H7 (cell line): Measurements from ENCODE around the gene MBTPS1. TPM values are rescaled to one million over a fixed set of nuclear protein-coding genes. Genes with fewer than 3 reads are reported as not detected.

ENCODE experiments used
- DNase-seq: peaks from one replicate; pipeline ENCODE4 v3.0.0; 2012
- H3K27me3 ChIP-seq: 2 replicates; pipeline ENCODE4 v1.6.0; 2011; ENCODE audit warnings: mild to moderate bottlenecking, low read length; ENCODE audit not compliant: control insufficient read depth, insufficient read depth
- H3K36me3 ChIP-seq: replicated peaks from 2 replicates; pipeline ENCODE4 v1.5.1; 2011; ENCODE audit warnings: low read length; ENCODE audit not compliant: control insufficient read depth, insufficient read depth
- H3K4me3 ChIP-seq: 2 replicates; pipeline ENCODE4 v1.5.1; 2011; ENCODE audit warnings: low read depth, mild to moderate bottlenecking, control low read depth, low read length, moderate library complexity; ENCODE audit not compliant: insufficient read depth
- total RNA-seq: library from RNA; depleted of rRNA; stranded (reverse); fragments of >200 nt; shearing (Covaris generic); gene quantifications from 2 replicates; pipeline ENCODE4 v1.2.3, GENCODE V29; 2014; rRNA removed

The MBTPS1 gene
- 32.3 and 34.4 TPM in 2 replicates for total RNA-seq

DNA sequence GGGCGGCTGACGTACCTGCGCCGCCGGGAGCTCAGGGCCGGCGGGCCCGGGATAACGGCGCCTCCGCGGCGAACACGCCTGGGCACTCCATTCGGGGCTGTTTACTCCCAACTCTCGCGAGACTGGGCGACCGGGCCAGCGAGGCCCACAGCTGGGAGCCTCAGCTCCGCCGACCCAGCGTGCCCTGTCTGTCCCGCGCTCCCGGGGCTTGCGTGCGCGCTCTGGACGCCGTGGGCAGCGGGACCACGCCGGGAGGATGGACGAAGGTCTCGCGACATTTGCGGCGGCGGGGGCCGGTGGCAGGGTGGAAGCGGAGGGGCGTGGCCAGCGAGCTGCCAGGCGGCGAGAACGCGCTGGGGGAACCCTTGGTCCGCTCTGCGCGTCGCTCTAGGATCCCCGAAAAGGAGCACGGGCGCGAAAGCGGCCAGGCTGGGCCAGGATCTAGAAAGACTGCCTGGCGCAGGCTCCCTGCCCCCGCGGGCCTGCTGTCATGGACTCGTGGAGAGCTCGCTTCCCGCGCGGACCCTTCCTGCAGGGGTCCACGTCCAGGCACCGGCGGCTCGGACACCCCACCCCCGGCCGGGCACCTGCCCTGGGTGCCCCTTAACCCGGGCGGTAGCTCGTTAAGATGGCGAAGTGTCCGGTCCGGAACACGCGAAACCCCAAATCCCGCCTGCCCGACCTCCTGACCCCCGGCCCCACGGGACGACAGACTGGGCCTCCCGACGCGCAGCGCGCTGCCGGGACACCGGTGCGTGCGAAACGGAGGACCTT lies at the start of gene MBTPS1:
TSS of gene MBTPS1 (minus strand) at position 223 of the 774 bp plus-strand sequence. CDS start 15,159 bp downstream, outside the sequence.
- peak; percentile 99 for DNase-seq
- Histone ChIP-seq H3K36me3 (no peaks in the 10 kb centered on the region), H3K4me3 (peak within 1 kb of the TSS; percentile 97), H3K27me3 (no peaks in the 10 kb centered on the region)

DNA sequence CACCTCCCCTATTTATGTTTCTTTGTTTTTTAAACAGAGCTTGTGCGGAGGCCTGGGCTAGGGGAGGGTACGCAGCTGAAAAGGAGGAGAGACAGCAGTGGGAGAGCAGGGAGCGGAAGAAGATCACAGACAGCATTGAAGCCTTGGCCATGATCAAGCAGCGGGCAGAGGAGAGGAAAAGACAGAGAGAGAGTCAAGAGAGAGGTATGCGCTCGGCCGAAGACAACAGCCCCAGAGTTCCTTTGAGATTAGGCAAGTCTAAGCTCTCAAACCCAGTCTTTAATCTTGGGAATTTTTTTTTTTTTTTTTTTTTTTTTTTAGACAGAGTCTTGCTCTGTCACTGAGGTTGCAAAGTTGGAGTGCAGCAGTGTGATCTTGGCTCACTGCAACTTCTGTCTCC lies 49.0 kb upstream of the MBTPS1 start:
- Histone ChIP-seq H3K36me3 (no peaks in the 10 kb centered on the region), H3K27me3 (no peaks in the 10 kb centered on the region), H3K4me3 (no peak overlapping the region)
- DNase-seq, result no peak

DNA sequence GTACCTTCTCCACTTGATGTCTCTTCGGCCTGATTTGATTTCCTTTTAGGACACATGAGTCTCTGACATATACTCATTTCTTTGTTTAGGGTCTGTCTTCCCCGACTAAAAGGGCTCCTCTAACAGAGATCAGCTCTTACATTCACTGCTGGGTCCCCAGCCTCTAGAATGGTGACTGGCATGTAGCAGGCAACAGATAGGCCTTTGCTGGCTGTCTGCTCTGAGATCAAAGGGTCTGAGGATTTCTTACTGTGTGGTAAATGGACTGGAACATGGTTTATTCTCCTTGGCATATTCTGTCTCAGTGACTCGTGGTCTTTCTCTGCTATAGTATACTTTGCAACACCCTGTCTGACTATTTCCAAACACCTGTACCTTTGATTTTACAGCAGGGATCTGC lies 45.1 kb upstream of the MBTPS1 start:
- H3K27me3 ChIP-seq, result no peaks in the 10 kb centered on the region
- no peaks in the 10 kb centered on the region for H3K36me3 ChIP-seq
- H3K4me3 ChIP-seq, result no peak overlapping the region
- DNase-seq, result no peak

GRCh38 chr16:84161037-84161436 lies 44.3 kb upstream of the MBTPS1 start:
- Histone ChIP-seq H3K4me3 (no peak overlapping the region), H3K36me3 (no peaks in the 10 kb centered on the region), H3K27me3 (no peaks in the 10 kb centered on the region)
- no peak for DNase-seq

DNA sequence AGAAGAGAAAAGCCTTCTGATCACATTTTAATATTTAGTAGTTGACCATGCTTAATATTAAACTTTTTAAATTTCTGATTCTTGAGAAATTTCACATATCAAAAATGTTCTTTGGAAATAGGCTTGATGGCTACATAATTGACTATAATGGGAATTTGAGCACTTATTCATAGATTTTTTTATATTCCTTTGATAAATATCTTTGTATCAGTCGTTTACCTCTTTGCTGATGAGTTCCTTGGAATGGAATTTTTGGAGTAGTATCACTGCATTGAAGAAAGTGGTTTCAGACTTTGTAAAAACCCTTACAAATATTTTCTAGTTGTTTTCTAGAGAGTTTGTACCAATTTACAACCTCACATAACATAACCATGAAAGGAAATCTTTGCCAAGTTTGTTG lies 43.1 kb upstream of the MBTPS1 start:
- DNase-seq, result no peak
- Histone ChIP-seq H3K4me3 (no peak overlapping the region), H3K36me3 (no peaks in the 10 kb centered on the region), H3K27me3 (no peaks in the 10 kb centered on the region)

DNA sequence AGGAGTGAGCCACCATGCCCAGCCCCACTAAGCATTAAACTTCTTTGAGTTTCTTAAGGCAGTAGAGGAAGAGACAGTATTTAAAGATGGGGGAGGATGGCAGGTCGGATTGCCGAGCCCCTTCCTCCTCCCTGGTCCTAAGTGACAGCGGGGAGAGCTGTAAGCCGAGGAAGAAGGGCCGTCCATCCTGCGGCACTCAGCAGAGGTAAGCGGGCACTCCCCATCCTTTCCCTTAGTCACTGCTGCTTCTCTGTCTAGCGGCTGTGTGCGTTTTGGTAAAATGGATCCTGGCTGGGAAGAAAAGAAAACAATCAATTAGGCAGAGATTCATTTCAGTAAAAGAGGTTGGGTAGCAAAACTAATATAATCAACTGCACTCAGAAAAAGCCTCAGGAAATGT lies 42.3 kb upstream of the MBTPS1 start:
- no peaks in the 10 kb centered on the region for H3K27me3 ChIP-seq
- no peak overlapping the region for H3K4me3 ChIP-seq
- no peak for DNase-seq
- H3K36me3 ChIP-seq, result no peaks in the 10 kb centered on the region

GRCh38 chr16:84156342-84156784 lies 39.6 kb upstream of the MBTPS1 start:
- no peak for DNase-seq
- no peak overlapping the region for H3K4me3 ChIP-seq
- no peaks in the 10 kb centered on the region for H3K27me3 ChIP-seq
- H3K36me3 ChIP-seq, result no peaks in the 10 kb centered on the region

GRCh38 chr16:84155771-84156170 lies 39.0 kb upstream of the MBTPS1 start:
- no peak for DNase-seq
- Histone ChIP-seq H3K4me3 (no peak overlapping the region), H3K36me3 (no peaks in the 10 kb centered on the region), H3K27me3 (no peaks in the 10 kb centered on the region; the same call in 1 of the 2 replicates)

DNA sequence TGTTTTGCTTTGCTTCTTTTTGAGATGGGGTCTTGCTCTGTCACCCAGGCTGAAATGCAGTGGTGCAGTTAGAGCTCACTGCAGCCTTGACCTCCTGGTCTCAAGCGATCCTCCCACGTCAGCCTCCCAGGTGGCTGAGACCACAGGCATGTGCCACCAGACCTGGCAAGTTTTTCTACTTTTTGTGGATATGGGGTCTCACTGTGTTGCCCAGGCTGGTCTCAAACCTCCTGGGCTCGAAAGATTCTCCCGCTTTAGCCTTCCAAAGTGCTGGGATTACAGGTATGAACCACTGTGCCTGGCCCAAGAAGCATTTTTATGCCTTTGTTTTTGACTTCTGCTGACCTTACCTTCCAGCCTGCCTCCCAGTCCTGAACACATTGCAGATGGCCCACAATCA lies 38.5 kb upstream of the MBTPS1 start:
- no peak for DNase-seq
- Histone ChIP-seq H3K27me3 (no peaks in the 10 kb centered on the region; the same call in 1 of the 2 replicates), H3K4me3 (no peak overlapping the region), H3K36me3 (no peaks in the 10 kb centered on the region)

DNA sequence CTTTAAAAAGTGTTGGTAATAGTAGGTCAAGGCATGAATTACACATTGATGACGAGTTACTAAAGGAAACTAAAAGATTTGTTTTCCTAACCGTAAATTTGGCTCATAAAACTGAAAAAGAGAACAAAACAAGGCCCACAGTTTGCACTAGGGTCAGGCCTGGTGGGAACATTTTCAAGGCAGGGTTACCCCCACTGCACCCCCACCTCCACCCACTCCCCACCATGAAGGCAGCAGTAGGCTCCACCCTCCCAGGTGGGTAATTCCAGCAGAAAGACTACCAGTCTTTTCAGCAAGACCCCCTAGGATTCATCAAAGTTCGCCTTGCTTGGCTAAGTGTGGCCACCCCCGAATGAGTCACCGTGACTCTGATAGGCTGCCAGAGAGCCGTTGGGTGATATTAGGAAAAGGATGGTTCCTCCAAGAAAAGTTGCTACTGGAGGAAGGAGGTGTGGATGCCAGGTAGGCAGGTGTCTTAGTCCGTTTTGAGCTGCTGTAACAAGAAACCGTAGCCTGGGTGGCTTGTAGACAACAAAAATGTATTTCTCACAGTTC lies 37.0 kb upstream of the MBTPS1 start:
- no peak for DNase-seq
- Histone ChIP-seq H3K4me3 (no peak overlapping the region), H3K36me3 (no peaks in the 10 kb centered on the region), H3K27me3 (no peaks in the 10 kb centered on the region; the same call in 1 of the 2 replicates)

- Histone ChIP-seq H3K36me3 (no peaks in the 10 kb centered on the region), H3K4me3 (no peak overlapping the region), H3K27me3 (peaks cover 1% of the 10 kb centered on the region; the same call in 1 of the 2 replicates)
- DNase-seq, result no peak
Measured at GRCh38 chr16:84150926-84151325, 34.2 kb upstream of the MBTPS1 start.

DNA sequence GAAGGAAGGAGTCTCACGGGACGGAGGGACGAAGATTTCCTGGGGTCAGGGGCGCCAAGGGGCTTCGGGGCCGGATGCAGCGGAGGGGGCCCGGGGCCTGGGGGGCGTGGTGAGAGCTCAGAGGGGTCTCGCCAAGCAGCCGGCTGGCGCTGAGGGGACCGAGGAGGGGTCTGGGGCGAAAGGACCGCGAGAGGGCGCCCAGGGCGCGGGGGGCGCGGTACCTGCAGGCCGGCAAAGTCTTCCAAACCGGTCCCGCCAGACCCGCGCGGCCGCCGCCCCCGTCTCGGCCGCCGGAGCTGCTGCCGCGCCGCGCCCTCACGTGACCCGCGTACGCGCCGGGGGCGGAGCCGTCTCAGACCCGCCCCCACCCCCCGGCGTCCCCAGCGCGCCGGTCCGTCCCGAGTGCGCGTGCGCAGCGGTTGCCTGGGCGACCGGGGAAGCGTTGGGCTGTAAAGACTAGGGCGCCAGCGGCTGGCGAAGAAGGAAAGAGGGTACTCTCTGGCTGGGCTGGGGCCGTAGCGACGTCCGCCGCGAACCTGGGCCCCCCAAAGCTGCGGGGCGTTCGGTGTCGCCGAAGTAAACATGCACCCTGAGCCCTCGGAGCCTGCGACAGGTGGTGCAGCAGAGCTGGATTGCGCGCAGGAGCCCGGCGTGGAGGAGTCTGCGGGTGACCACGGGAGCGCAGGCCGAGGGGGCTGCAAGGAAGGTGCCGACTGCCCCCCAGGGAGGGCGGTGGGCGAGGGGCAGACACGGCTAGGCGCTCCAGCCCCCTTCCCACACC lies 28.3 kb upstream of the MBTPS1 start, which contains the start of the genes DNAAF1 and HSDL1:
TSS of gene DNAAF1 (plus strand) at position 450 of the 781 bp plus-strand sequence. CDS start at position 583, 133 bp downstream.
TSS of gene HSDL1 (minus strand) at position 319 of the 781 bp plus-strand sequence. CDS start 13,856 bp downstream, outside the sequence.
- peak; percentile 99 for DNase-seq
- H3K27me3 ChIP-seq, result peaks cover 1% of the 10 kb centered on the region; the same call in 1 of the 2 replicates
- peak within 1 kb of the TSS; percentile 82 for H3K4me3 ChIP-seq
- H3K36me3 ChIP-seq, result no peaks in the 10 kb centered on the region

DNA sequence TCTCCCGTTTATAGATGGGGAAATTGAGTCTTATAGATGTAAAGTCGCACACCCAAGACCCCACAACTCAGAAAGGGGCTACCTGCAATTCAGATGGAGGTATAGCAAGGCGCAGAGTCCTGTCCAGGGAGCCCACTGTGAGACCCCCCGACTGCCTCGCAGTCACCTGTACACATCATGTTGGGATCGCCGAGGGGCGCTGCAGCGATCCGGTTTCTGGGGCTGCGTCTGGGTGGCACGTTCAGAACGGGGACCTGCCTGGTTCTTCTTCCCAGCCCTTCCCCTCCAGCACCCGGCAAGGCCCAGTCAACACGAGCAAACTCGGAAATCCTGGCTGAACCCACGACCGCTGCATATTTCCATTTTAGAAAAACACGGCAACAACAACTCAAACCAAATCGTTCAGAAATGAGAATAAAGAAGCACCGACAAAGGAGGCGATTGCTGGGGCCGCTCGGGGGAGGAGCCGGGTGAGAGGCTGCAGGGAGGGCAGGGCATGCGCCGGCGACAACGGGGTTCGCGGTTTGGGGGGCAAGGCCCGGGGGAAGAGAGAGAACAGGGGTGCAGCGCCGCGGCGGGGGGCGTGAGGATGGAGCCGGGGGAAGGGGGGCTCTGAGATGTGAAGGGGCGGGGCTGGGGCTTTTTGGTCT lies 27.6 kb upstream of the MBTPS1 start:
- Histone ChIP-seq H3K27me3 (peaks cover 1% of the 10 kb centered on the region; the same call in 1 of the 2 replicates), H3K4me3 (peak overlapping the region; percentile 82), H3K36me3 (no peaks in the 10 kb centered on the region)
- DNase-seq, result peak; percentile 62

DNA sequence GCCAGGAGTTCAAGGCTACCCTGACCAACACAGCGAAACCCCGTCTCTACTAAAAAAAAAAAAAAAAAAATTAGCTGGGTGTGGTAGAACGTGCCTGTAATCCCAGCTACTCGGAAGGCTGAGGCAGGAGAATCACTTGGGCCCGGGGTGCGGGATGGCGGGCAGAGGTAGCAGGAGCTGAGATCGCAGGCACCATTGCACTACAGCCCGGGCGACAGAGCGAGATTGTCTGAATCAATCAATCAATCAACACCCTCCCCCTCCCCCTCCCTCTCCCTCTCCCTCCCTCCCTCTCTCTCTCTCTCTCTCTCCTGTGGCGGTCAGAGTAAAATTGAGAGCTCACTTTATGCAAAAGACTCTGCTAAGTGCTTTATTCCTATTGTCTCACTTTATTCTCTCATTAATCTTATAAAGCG lies 27.1 kb upstream of the MBTPS1 start:
- DNase-seq, result peak; percentile 51
- Histone ChIP-seq H3K27me3 (peaks cover 1% of the 10 kb centered on the region; the same call in 1 of the 2 replicates), H3K36me3 (no peaks in the 10 kb centered on the region), H3K4me3 (peak overlapping the region; percentile 82)
